Measurements from ENCODE around the gene VSTM2L.

GRCh38 chr20:37856932-37857660 is 45.8 kb upstream of the VSTM2L start:
- no peak for TF ChIP-seq CTCF (IDR thresholded peaks at IDR 0.05)
- TF ChIP-seq EZH2 (IDR thresholded peaks at IDR 0.05), result no peak
- TF ChIP-seq EZH2phosphoT487 (IDR thresholded peaks at IDR 0.05), result no peak
